ENCODE data around the gene ZNF143.

ZNF143 gene

GRCh38 chr11:9459667-9460321 lies 1.0 kb upstream of the ZNF143 start:
- TF ChIP-seq CTCF (conservative IDR thresholded peaks at IDR 0.05) (no peak), ZFX (IDR thresholded peaks at IDR 0.05) (no peak)
- H3K27ac ChIP-seq = peak overlapping the region; percentile 100

GRCh38 chr11:9461063-9461759 lies 399 bp downstream of the ZNF143 start:
- peak overlapping the region; percentile 100 for H3K27ac ChIP-seq
- TF ChIP-seq ZFX (IDR thresholded peaks at IDR 0.05) (peak; percentile 99), CTCF (conservative IDR thresholded peaks at IDR 0.05) (no peak)

GRCh38 chr11:9461760-9462134 lies 935 bp downstream of the ZNF143 start:
- H3K27ac ChIP-seq = peak overlapping the region; percentile 100
- TF ChIP-seq ZFX (IDR thresholded peaks at IDR 0.05) = no peak
- no peak for TF ChIP-seq CTCF (conservative IDR thresholded peaks at IDR 0.05)

GRCh38 chr11:9462172-9462799 lies 1.5 kb downstream of the ZNF143 start:
- no peak for TF ChIP-seq CTCF (conservative IDR thresholded peaks at IDR 0.05)
- no peak for TF ChIP-seq ZFX (IDR thresholded peaks at IDR 0.05)
- H3K27ac ChIP-seq = peak overlapping the region; percentile 42

GRCh38 chr11:9462806-9463537 lies 2.2 kb downstream of the ZNF143 start:
- H3K27ac ChIP-seq = peak overlapping the region; percentile 42
- TF ChIP-seq CTCF (conservative IDR thresholded peaks at IDR 0.05) = no peak
- TF ChIP-seq ZFX (IDR thresholded peaks at IDR 0.05) = no peak

GRCh38 chr11:9470765-9471164 lies 10.0 kb downstream of the ZNF143 start:
- TF ChIP-seq CTCF (conservative IDR thresholded peaks at IDR 0.05) (no peak), ZFX (IDR thresholded peaks at IDR 0.05) (no peak)

More at GRCh38 chr11:9470765-9471164, 10.0 kb downstream of the ZNF143 start:
- H3K27ac ChIP-seq = no peak overlapping the region
